ENCODE results near the gene SEMA4B. TPM values are rescaled to one million over a fixed set of nuclear protein-coding genes. Genes with fewer than 3 reads are reported as not detected.

The SEMA4B gene
- total RNA-seq, 2 donors from 2014 or later: 96.1 to 99.6 TPM

- 5% methylated on average over 8 of the region's 9 CpGs for WGBS
- H3K9me3 ChIP-seq: no peaks in the 10 kb centered on the region
- H3K4me3 ChIP-seq: peak overlapping the region; percentile 69 to 83
- intact Hi-C loops (cut with DNase I): no loop called here
- H3K4me1 ChIP-seq (replicated peaks): peaks cover 17% of the 10 kb centered on the region
- DNase-seq (ENCODE audit: low spot score): no peak
- H3K27me3 ChIP-seq (replicated peaks; ENCODE audit: insufficient read depth): no peaks in the 10 kb centered on the region
- H3K36me3 ChIP-seq: peaks cover 5 to 6% of the 10 kb centered on the region in 2 donors
- TF ChIP-seq, protein P1, sequence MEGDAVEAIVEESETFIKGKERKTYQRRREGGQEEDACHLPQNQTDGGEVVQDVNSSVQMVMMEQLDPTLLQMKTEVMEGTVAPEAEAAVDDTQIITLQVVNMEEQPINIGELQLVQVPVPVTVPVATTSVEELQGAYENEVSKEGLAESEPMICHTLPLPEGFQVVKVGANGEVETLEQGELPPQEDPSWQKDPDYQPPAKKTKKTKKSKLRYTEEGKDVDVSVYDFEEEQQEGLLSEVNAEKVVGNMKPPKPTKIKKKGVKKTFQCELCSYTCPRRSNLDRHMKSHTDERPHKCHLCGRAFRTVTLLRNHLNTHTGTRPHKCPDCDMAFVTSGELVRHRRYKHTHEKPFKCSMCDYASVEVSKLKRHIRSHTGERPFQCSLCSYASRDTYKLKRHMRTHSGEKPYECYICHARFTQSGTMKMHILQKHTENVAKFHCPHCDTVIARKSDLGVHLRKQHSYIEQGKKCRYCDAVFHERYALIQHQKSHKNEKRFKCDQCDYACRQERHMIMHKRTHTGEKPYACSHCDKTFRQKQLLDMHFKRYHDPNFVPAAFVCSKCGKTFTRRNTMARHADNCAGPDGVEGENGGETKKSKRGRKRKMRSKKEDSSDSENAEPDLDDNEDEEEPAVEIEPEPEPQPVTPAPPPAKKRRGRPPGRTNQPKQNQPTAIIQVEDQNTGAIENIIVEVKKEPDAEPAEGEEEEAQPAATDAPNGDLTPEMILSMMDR (IDR thresholded peaks at IDR 0.05): peak in 2 of 4 experiments; percentile 30 to 69
- no peak for TF ChIP-seq POLR2AphosphoS5 (IDR thresholded peaks at IDR 0.05)
- H3K27ac ChIP-seq: peak overlapping the region; percentile 90 to 95
Measured at GRCh38 chr15:90232941-90233386, 31.8 kb downstream of the SEMA4B start.

- Histone ChIP-seq H3K4me3 (peak within 1 kb of the TSS; percentile 69 to 83), H3K36me3 (peaks cover 0 to 2% of the 10 kb centered on the region in 2 donors), H3K27ac (peak within 1 kb of the TSS; percentile 90 to 95), H3K9me3 (no peaks in the 10 kb centered on the region), H3K4me1 (replicated peaks) (peaks cover 17% of the 10 kb centered on the region), H3K27me3 (replicated peaks; ENCODE audit: insufficient read depth) (no peaks in the 10 kb centered on the region)
- intact Hi-C loops (cut with DNase I): loop anchor here (2.0 kb wide), 1 partner anchor 15 kb away; the partner anchor contains the start of gene TTLL13
- 2% methylated on average over 24 of the region's 63 CpGs for WGBS
- DNase-seq (ENCODE audit: low spot score): peak; percentile 98
- TF ChIP-seq POLR2AphosphoS5 (IDR thresholded peaks at IDR 0.05) (peak; percentile 93), POLR2A (IDR thresholded peaks at IDR 0.05) (peak; percentile 84)
- TF ChIP-seq, protein P1 (IDR thresholded peaks at IDR 0.05): peak in 2 of 4 experiments; percentile 2 to 61
Measured at GRCh38 chr15:90233387-90234095, 32.4 kb downstream of the SEMA4B start, which contains the start of gene CIB1. TSS of gene CIB1 (minus strand) at chr15:90233941. CDS start at chr15:90233885, 56 bp downstream.

- TF ChIP-seq, protein P1 (IDR thresholded peaks at IDR 0.05): peak in 1 of 4 experiments; percentile 3
- TF ChIP-seq POLR2AphosphoS5 (IDR thresholded peaks at IDR 0.05): no peak
- peak; percentile 59 for TF ChIP-seq POLR2A (IDR thresholded peaks at IDR 0.05)
- intact Hi-C loops (cut with DNase I): loop anchor here (2.0 kb wide), 1 partner anchor 14 kb away; the partner anchor contains the start of gene TTLL13
- peaks cover 17% of the 10 kb centered on the region for H3K4me1 ChIP-seq (replicated peaks)
- H3K27me3 ChIP-seq (replicated peaks; ENCODE audit: insufficient read depth): no peaks in the 10 kb centered on the region
- peak within 1 kb of the TSS; percentile 69 to 83 for H3K4me3 ChIP-seq
- no peaks in the 10 kb centered on the region for H3K9me3 ChIP-seq
- no peak for DNase-seq (ENCODE audit: low spot score)
- H3K36me3 ChIP-seq: peaks cover 0 to 2% of the 10 kb centered on the region in 2 donors
- peak within 1 kb of the TSS; percentile 90 to 95 for H3K27ac ChIP-seq
- 12% methylated on average over 19 of the region's 49 CpGs for WGBS
Measured at GRCh38 chr15:90234096-90234988, 33.2 kb downstream of the SEMA4B start, which contains the start of gene GDPGP1. TSS of gene GDPGP1 (plus strand) at chr15:90234209. CDS start at chr15:90240909, 6,700 bp downstream.

GRCh38 chr15:90239371-90239770, 38.2 kb downstream of the SEMA4B start:
- no peak for TF ChIP-seq POLR2AphosphoS5 (IDR thresholded peaks at IDR 0.05)
- TF ChIP-seq, protein P1 (IDR thresholded peaks at IDR 0.05): no peak
- TF ChIP-seq POLR2A (IDR thresholded peaks at IDR 0.05): no peak
- no peak overlapping the region for H3K27ac ChIP-seq
- H3K27me3 ChIP-seq (replicated peaks; ENCODE audit: insufficient read depth): no peaks in the 10 kb centered on the region
- no peak for DNase-seq (ENCODE audit: low spot score)
- no peaks in the 10 kb centered on the region for H3K9me3 ChIP-seq
- no peak overlapping the region for H3K4me3 ChIP-seq
- peaks cover 7% of the 10 kb centered on the region for H3K4me1 ChIP-seq (replicated peaks)
- 88% methylated on average over 3 of the region's 3 CpGs for WGBS
- intact Hi-C loops (cut with DNase I): no loop called here
- H3K36me3 ChIP-seq: peaks cover 0 to 2% of the 10 kb centered on the region in 2 donors
